ENCODE results near the gene DYNLL1. TPM values are rescaled to one million over a fixed set of nuclear protein-coding genes. Genes with fewer than 3 reads are reported as not detected.

Gene DYNLL1
- total RNA-seq, 1 experiment from 2014 or later = 559 TPM

Other genes with a start within 250 kb of the DYNLL1 start
- gene PXN, start 230.4 kb upstream of the DYNLL1 start, total RNA-seq (2014; rRNA removed; shearing (Covaris generic)) = 18.7 and 31.3 TPM in 2 replicates
- gene RNU4-2, start 204.2 kb upstream of the DYNLL1 start, total RNA-seq (2014; rRNA removed; shearing (Covaris generic)) = under 0.01 TPM in 1 of 2 replicates, not detected in the other
- under 0.01 TPM in 2 replicates for gene RNU4-1, start 202.9 kb upstream of the DYNLL1 start, total RNA-seq (2014; rRNA removed; shearing (Covaris generic))
- gene SIRT4, start 193.8 kb upstream of the DYNLL1 start, total RNA-seq (2014; rRNA removed; shearing (Covaris generic)) = 2.4 and 6.8 TPM in 2 replicates
- not detected in 2 replicates for gene PLA2G1B, start 168.3 kb upstream of the DYNLL1 start, total RNA-seq (2014; rRNA removed; shearing (Covaris generic))
- gene MSI1, start 126.9 kb upstream of the DYNLL1 start, total RNA-seq (2014; rRNA removed; shearing (Covaris generic)) = 0.35 and 0.72 TPM in 2 replicates
- gene COX6A1, start 58.0 kb upstream of the DYNLL1 start, total RNA-seq (2014; rRNA removed; shearing (Covaris generic)) = 602 and 637 TPM in 2 replicates
- 72.8 and 83.2 TPM in 2 replicates for gene TRIAP1, start 49.7 kb upstream of the DYNLL1 start, total RNA-seq (2014; rRNA removed; shearing (Covaris generic))
- gene GATC, start 49.7 kb upstream of the DYNLL1 start, total RNA-seq (2014; rRNA removed; shearing (Covaris generic)) = 21.2 and 24.8 TPM in 2 replicates
- 221 and 252 TPM in 2 replicates for gene SRSF9, start 26.4 kb upstream of the DYNLL1 start, total RNA-seq (2014; rRNA removed; shearing (Covaris generic))
- gene COQ5, start 33.0 kb downstream of the DYNLL1 start, total RNA-seq (2014; rRNA removed; shearing (Covaris generic)) = 47.9 and 50.9 TPM in 2 replicates
- gene RNF10, start 38.2 kb downstream of the DYNLL1 start, total RNA-seq (2014; rRNA removed; shearing (Covaris generic)) = 59.4 and 74.9 TPM in 2 replicates
- gene POP5, start 85.3 kb downstream of the DYNLL1 start, total RNA-seq (2014; rRNA removed; shearing (Covaris generic)) = 71.1 and 77.5 TPM in 2 replicates
- gene CABP1, start 144.5 kb downstream of the DYNLL1 start, total RNA-seq (2014; rRNA removed; shearing (Covaris generic)) = not detected in 2 replicates
- gene MLEC, start 191.0 kb downstream of the DYNLL1 start, total RNA-seq (2014; rRNA removed; shearing (Covaris generic)) = 136 and 137 TPM in 2 replicates
- gene UNC119B, start 214.3 kb downstream of the DYNLL1 start, total RNA-seq (2014; rRNA removed; shearing (Covaris generic)) = 14.3 and 14.4 TPM in 2 replicates
- 5.3 and 7.4 TPM in 2 replicates for gene ACADS, start 229.7 kb downstream of the DYNLL1 start, total RNA-seq (2014; rRNA removed; shearing (Covaris generic))